NCI-H187 treated with DMSO at 0.1 percent for 48 hours (cell line): Measurements from ENCODE around the gene TBC1D17.

ENCODE experiments used
- DNase-seq: peaks from one replicate; lab custom pipeline; 2025; lab: John Stamatoyannopoulos, UW

Gene TBC1D17

DNA sequence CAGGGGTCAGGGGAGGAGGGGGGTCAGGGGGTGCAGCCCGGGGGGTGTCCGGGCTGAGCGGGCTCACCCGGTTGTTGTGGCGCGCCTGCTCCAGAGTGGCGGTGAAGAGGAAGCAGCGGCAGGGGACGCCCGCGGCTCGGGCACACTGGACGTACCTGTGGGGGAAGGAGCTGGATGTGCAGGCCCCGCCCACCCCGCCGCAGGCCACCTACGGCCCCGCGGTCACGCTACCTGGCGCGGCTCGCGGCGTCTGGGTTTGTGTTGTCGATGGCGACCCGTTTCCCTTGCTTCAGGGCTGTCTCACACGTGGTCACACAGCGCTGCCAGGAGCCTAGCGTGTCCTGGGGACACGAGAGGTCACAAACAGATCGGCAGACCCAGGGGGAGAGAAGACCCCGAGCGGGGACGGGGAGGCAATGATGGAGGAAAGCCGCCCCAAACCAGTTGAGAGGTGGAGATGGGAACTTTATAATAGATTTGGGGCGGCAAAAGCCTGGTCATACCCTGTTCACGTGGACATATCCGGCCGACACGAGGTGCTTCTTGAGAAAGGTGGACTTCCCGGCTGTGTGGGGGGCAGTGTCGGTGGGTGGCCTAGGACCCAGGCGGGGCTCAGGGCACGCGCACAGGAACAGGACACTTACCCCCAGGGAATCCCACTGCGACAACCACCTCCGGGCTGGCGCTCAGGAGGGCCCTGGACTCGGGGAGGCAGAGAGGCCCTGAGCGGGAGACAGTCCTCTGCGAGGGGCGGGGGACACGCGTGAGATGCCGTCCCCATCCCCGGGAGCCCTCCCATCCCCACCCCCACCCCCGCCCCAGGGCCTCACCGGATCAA, 15.7 kb upstream of the TBC1D17 start:
- no peak for DNase-seq

DNA sequence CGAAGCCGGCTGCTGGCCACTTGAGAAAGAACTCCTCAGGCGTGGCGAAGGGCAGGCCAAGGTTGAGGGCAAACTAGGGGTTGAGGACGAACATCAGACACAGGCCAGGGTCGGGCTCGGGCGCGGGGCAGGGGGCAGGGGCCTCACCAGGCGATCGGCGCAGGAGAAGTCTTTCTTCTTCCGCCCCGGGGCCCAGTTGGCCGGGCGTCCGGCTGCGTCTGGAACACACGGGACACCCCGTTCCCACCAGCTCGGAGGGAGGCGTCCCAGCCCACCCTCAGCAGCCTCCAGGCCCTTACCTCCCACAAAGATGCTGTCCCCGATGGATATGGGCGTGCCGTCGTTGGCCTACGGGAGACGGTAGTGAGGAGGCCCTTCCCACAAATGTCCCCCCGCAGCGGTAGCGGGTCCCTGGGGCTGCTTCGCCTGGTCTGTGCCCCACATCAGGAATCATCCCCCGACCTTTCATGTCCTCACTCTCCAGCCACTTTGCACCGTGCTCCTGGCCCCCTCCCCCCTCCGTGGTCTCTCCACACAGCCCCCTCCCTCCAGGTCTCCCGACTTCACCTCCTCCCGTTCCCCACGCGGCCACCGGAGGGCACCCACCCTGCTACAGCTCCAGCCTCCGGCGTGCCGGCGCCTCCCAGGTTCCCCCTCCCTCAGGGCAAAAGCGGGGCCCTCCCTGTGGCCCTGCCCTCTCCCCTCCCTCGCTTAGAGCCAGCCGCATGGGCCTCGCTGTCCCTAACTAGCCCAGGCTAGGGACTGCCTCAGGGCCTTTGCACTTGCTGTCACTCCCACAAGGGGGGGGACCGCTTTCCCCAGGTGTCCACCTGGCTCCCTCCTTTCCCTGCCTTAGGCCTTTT, 14.9 kb upstream of the TBC1D17 start:
- no peak for DNase-seq

DNA sequence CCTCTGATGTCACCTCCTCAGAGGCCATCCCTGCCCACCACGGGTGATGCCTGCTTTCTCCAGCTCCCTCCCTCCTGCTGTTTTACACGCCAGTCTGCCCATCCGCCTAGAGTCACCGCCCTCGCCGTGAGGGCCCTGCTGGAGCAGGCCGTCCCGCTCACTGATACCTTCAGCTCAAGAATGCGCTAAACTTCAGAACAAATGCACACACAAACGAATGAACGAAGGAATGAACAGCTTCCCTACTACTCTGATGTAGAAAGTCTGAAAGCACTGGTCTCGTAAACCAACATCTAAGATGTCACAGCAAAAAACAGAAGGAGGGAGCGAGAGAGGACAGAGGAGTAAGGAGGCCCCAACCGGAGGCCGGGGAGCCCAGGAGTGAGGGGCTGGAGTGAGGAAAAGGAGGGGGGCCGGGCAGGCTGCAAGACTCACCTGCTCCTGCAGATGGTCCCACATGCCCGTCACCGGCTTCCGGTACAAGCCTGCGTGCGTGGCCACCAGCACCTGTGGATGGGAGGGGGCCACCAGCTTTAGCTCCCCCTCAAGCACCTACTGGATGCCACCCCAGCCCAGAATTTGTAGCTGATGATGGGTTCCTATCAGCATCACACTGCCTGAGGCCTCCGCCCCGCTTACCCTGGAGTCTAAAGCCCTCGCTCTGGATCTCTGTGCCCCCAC, 14.1 kb upstream of the TBC1D17 start:
- DNase-seq = no peak

DNA sequence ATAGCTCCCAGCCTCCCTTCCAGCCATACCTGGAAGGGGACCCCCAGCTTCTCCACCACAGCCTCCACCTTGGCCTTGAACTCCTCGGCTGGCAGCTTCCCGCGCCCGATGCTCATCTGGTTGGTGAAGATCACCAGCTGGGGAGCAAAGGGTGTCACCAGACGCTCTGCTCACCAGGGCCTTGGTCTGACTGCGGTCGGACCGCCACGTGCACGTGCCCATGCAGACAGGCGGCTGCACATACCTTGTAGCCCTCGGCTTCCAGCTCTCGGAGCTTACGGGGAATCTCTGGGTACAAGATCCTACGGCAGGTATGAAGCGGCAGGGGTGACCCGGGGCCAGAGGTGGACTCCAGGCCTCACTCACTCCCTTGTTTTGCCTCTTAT, 13.6 kb upstream of the TBC1D17 start:
- no peak for DNase-seq

DNA sequence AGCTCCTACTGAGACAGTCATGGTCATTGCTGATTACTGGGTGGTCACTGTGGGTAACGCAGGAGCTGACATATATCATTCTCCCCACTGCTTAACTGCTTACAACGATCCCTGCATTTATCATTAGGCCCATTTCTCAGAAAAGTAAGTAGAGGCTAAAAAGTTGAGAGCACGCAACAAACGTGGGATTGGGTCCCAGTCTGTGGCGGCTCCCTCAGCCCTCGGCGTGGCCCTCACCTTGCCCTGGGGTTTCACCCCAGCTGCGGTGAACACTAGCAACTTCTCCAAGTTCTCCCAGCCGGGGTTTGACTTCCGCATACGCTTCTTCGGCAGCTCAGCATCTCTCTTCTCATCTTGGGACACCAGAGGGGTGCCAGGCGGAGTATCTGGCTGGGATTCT, 12.6 kb upstream of the TBC1D17 start:
- no peak for DNase-seq

DNA sequence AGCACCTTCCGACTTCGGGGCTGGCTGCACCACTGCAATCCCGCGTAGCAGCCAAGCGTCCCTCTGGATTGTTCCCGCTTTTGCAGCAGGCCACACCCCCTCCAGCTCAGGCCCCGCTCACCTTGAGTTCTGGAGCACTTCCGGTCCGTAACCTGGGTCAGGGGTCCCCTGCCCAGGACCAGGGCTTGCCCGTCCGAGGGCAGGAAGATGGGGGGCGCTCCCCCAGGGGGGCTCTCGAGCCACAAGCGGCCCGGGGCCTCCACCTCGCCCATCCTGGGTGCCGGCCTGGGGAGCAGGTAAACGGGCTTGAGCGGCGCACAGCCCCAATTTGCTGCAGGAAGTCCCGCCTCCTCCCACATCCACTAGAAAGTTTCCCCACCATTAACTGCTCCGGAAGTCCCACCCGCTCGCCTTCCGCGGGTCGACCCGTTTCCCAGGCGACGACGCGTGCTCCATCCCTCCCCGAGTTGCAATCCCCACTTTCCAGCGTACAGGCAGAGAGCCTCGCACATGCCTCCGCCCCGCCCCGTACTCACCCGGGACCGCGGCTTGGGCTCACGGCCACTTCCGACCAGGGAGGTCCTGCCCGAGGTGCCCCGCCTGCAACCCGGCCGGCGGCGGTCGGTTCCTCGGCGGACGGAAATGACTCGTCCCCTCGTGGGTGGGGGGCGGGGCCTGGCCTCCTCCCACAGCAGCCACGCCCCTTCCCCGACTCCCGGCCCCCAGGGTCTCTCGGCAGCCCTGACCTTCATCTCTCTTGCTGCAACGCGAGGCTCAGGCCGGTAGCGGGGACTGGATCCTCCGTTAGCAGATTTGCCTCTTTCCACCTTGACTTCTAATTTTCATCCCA, 10.3 kb upstream of the TBC1D17 start, which contains the start of gene PNKP:
TSS of gene PNKP (minus strand) at position 644 of the 850 bp plus-strand sequence. CDS start at position 272, 372 bp downstream.
- DNase-seq = peak; percentile 78

DNA sequence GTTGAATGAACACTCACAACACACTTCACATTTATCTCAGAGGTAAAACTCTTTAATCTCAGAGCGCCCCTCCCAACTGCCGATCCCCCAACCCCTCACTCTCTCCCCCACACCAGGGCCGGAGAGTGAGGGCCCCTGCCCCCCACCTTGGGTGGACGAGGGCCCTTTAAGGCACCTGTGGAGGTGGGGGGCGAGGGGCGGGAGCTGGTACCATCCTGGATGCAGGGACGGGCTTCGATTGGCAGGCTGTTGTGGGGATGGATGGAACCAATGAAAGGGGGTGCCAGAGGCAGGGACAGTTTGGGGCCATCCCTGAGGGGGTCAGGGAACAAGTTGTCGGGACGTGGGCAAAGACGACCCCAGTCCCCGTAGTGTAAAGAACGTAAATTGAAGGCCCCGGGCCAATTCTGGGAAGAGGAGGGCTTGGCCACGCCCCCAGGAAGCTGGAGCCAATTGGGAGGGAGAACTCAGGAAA, 8.5 kb upstream of the TBC1D17 start:
- DNase-seq = no peak

DNA sequence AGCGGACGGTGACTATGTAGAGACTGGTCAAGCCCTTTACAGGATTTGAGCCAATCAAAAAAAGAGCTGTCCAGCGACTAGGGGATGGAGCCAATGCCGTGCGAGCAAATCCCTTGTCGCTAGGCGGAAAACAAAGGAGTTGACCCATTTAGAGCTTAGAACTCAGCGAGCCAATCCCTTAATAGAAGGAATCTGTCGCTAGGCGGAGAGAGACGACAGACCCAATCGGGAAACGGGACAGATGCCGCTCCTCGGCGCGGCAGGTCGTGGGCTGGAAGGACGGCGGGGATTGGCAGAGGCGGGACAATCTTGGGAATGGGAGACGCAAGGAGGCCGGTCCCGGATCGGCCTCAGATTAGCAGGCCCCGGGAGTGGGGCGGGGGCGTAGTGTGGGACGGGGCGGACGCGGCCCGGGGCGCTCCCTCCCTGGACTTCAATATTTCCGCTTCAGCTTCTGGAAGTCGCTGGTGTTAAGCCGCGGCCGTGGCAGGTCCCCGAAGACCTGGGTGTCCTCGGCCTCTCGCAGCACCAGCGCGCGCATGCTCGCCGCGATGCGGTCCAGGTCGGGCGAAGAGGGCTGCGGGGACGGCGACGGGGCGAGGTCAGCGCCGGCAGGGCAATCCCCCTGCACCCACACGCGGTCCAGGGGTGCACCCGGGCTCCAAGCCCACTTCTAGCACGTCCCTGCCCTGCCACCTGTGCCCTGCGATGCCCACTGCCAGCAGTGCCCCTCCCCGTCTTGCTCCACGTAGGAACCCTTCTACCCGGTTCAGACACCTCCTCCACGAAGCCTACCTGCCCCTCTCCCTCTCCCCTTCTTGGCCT, 7.8 kb upstream of the TBC1D17 start:
- DNase-seq = peak; percentile 100

DNA sequence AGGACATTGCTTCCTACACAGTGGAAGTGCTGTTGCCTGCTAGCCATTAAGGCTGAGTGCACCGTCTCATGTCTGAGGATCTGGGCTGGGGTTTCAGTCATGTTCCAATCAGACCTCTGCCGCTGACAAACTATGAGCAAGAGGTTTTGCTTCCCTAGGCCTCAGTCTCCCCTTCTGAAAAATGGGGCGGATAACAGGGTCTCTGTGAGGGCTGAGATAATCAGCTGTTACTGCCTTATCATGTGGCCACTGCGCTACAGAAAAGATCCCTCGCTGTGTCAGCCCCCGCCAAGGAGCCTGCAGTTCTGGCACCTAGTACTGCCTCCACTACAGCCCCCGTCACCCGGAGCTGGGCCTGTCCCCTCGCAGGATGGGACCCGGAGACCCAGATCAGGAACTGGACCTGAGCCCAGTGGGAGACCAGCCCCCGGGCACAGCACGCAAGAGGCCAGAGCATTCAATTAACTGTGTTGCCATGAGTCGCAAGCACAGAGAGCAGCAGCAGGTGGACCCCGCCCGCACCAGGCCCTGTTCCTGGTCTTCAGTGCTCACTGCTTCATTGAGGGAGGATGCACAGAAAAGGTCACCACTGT, 7.1 kb upstream of the TBC1D17 start:
- no peak for DNase-seq

DNA sequence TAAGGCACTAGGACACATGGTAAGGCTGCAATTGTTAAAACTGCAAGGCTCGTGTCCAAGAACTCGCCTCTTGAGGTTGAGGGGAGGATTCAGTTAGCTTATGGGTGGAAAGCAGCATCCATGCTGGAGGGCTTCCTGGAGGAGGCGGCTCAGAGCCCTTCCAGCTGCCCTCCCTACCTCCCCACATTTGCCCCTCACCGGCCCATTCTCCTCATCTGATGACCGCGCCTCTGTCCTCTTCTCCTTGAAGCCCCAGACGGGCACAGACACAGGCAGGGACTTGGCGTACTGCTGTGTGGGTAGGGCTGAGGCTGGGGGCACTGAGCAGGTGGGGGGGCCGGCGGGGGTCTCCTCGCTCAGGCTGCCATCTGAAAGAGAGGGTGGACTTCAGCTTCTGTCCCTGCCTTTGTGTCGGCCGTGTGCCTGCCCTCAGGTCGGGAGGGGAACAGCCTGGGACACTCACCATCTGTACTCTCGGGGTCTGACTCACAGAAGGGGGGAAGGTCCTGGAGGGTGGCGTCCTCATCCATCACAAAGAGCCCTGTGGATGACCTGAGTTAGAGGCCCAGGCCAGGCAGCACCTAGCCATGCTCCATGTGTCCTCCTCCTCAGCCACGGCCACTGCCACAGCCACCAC, 6.0 kb upstream of the TBC1D17 start:
- DNase-seq = no peak

DNA sequence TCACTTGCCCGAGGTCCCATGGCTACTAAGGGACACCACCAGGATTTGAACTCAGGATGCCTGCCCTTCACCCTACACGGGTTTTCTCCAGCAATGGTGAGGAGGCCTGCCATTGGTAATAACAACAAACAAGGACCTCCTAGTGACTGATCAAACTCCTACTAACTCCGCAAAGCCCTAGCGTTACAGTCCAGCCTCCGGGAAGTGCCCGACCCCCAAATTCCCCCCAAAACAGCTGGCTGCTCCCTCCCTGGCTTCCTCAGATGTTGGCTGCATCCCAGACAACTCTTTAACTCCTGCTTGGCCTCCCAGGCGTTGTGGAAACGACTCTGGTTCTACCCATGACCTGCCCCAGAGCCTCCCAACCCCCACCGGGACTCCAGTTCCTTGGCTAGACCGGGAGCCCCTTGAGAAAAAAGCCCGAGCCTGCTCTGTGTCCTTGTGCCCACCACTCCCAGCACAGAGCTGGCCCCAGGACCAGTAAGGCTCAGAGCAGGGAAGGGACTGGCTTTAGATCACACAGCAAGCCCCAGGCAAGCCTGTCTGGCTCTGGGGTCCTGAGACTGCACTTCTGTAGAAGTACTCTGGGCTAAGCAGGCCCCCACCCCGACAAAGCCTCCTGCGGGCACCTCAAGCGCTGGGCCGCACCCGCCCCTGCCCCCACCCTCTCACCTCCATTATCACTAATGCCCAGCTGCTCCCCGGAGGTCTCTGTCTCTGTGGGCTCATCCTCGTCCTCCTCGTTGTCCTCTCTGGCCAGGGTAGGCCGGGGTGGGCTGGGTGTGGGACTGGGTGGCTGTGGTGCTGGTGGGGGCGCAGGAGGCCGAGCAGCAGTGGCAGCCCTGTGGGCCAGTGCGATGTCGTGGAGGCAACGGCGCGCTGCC, 5.0 kb upstream of the TBC1D17 start:
- no peak for DNase-seq

DNA sequence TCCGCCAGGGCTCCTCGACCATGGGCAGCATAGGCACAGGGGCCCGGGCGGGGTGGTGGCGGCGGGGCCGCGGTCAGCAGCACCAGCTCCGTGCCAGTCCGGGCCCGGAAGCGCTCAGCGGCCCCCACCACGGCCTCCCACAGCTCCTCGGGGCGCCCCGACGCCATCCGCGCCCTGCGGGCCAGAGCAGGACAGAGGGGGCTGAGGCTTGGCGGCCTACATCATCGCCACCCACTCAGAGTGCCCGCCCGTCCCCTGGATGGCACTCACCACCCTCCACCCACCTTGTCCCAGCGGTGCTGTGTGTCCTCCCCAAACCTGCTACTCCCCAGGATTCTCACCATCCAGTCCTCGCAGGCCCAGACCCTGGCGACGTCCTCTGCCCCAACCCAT, 4.4 kb upstream of the TBC1D17 start:
- no peak for DNase-seq

DNA sequence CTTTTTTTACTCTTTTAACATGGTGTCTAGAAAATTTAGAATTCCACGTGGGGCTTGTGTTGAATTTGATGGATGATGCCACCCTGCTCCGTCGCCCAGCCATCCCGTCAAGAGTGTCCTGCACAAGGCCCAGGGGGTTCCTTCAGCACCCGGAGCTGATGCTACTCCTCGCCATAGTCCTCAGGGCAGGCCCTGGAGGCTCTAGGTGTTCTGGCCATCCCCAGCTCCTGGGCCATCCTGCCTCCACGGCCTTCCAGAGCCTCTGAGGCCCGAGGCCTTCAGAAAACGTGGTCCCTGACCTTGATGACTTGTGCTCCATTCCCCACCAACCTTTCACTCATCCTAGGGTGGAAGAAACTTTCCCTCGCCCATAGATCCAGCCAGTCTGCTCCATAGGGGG, 3.7 kb upstream of the TBC1D17 start:
- DNase-seq = no peak

DNA sequence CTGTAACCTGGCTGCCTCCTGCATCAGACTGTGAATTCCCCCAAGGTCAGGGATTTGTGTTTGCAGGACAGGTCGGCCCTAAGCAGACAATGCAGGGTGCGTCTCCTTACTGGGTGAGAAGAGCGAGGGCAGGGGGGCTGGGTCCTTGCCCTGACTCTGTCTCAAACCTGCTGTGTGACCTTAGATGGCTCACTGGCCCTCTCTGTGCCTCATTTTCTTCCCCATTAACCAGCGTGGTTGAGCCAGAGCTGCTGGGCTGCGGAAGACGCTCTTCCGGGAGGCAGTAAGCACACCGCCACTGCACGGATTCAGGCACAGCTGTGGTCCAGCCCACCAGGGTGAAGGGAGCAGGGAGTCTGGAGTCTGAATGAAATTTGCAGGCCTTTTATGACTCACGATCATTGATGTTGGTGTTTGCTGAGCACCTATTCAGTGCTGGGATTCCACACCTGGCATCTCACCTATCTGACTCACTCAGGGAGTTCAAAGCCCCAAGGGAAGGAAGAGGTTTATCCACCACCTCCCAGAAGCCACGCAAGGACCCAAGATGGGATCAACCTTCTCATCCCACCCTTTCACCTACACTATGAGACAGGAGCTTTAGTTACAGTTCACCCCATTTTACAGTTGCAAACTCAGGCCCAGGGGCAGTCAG, 2.9 kb upstream of the TBC1D17 start:
- no peak for DNase-seq

DNA sequence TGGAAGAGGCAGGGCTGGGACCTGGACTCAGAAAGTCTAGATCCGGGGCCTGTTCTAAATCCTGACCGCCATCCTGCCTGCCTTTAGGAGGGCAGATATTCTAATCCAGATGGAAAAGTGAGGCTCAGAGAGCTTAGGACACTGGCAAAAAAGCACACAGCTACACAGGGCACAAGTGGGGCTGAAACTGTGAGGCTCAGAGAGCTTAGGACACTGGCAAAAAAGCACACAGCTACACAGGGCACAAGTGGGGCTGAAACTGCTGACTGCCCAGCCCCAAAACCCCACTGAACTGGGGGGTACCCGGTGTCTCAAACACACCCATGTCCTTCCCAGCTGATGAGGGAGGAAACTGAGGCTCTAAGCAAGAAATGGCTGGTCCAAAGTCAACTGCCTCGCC, 2.3 kb upstream of the TBC1D17 start:
- no peak for DNase-seq

DNA sequence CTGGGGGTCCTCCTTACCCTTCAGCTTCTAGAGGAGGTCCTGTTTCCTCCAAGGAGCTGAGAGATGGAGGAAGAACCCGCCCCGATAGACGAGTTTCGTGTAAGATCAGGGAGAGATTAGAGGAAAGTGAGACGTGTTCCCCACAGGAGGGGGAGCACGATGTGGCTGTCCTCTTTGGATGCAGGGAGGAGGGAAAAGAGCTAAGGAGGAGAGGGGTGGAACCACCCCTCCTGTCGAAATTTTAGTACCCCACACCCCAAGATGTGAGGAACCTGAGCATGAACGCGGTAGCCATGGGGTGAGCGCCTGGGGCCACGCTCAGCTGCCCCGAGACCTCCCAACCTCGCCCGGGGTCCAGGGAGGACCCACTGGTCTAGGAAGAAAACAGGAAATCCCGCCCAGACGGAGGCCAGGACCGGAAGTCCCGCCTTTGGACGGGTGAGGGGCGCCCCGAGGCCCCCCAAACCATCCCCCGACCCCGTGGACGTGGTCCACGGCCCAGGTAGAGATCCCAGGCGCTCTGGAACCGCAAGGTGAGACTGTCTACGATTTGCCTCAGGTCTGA, 1.6 kb upstream of the TBC1D17 start:
- DNase-seq = no peak

DNA sequence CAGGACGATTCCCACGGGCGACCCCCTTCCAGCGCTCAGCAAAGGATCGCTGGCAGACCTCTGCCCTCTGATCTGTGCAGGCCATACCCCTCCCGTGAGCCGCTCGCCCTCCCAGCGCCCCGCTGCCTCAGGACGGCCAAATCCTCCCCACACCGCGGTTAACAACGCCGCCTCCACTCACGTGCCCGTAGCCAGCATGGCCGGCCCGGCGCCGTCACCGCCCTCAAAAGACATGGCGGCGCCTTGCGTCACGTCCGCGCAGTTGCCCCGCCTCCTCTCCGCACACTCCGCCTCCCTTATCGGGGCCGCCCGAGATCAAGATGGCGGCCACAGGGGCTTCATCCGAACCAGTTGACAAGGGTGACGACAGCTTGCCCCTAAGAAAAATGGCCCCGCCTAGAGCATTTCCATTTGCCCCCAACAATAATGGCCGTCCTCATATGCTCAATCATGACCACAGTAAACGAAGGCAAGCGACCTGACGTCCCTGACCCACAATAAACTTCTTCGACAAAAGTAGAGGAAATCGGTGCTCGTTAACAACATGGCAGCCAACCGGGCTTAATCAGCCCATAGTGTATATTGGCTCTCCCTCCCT, 981 bp upstream of the TBC1D17 start:
- peak; percentile 96 for DNase-seq
